Small intestine (tissue), 7 donors: ENCODE data around the gene CARS1. TPM values are rescaled to one million over a fixed set of nuclear protein-coding genes. Genes with fewer than 3 reads are reported as not detected.
A peak's percentile ranks its signal among the peaks of the same experiment; 100 is the strongest.

Source experiments
- DNase-seq, 2 donors: peaks; one replicate each; pipeline versions ENCODE4 v3.0.0 to v3.0.0-alpha.2; 2013
- FAIRE-seq: peaks from 2 replicates; lab custom pipeline; 2012; peaks lifted over from hg19 to GRCh38; lab: Jason Lieb, UNC
- H3K27ac ChIP-seq, 3 donors: one replicate each; pipeline ENCODE4 v1.5.1; 2013; ENCODE audit warnings: low read length in 2 of 3, mild to moderate bottlenecking in 2 of 3, control low read depth in 1 of 3, inconsistent platforms in 1 of 3, low read depth in 1 of 3, moderate library complexity in 1 of 3
- H3K27me3 ChIP-seq, 3 donors: one replicate each; pipeline ENCODE4 v1.6.1; 2013; ENCODE audit warnings: low read length in 3 of 3, inconsistent platforms in 1 of 3; ENCODE audit not compliant: control insufficient read depth in 3 of 3, insufficient read depth in 3 of 3
- H3K36me3 ChIP-seq, 3 donors: one replicate each; pipeline ENCODE4 v1.6.1; 2013; ENCODE audit warnings: low read length in 3 of 3, inconsistent platforms in 1 of 3, low read depth in 1 of 3, mild to moderate bottlenecking in 1 of 3, moderate library complexity in 1 of 3; ENCODE audit not compliant: control insufficient read depth in 3 of 3, insufficient read depth in 2 of 3
- H3K4me1 ChIP-seq, 3 donors: one replicate each; pipeline ENCODE4 v1.6.1; 2013; ENCODE audit warnings: low read length in 2 of 3, inconsistent platforms in 1 of 3, low read depth in 1 of 3, mild to moderate bottlenecking in 1 of 3, moderate library complexity in 1 of 3; ENCODE audit not compliant: control insufficient read depth in 3 of 3, insufficient read depth in 2 of 3
- H3K4me3 ChIP-seq, 3 donors: one replicate each; pipeline ENCODE4 v1.5.1; 2013; ENCODE audit warnings: low read length in 3 of 3, control low read depth in 1 of 3, inconsistent platforms in 1 of 3, low read depth in 1 of 3, mild to moderate bottlenecking in 1 of 3, moderate library complexity in 1 of 3
- H3K9me3 ChIP-seq, 2 donors: one replicate each; pipeline ENCODE4 v1.6.1; 2013; ENCODE audit warnings: low read depth in 1 of 2, low read length in 1 of 2; ENCODE audit not compliant: control insufficient read depth in 2 of 2, insufficient read depth in 1 of 2
- WGBS, 3 donors: extraction: QIAGEN DNeasy Blood & Tissue Kit; methylation state at CpG; one replicate each; pipeline ENCODE4 v1.1.7; 2013; 5-methylcytosine and 5-hydroxymethylcytosine counted together
- polyA plus RNA-seq, 4 donors: library from polyadenylated mRNA; stranded (reverse) in 3 of 4; unstranded in 1 of 4; fragments of 200-250 nt in 3 of 4; fragments of 120-200 nt in 1 of 4; gene quantifications; one replicate each; pipeline versions ENCODE4 v1.2.1 to v1.2.3, GENCODE V29; 2013
- donor health status: healthy with polysubstance abuse.
- donor health status: control.
- donor health status: control.
- donor health status: Bipolar disorder and iron deficiency.
- donor health status: healthy.

Gene CARS1
- polyA plus RNA-seq, 4 donors = 36.0 to 69.8 (median 42.9) TPM

- FAIRE-seq (no peak), DNase-seq (no peak)
- Histone ChIP-seq H3K36me3 (peaks cover 25 to 68% (median 49%) of the 10 kb centered on the region in 3 donors), H3K27me3 (no peaks in the 10 kb centered on the region), H3K9me3 (no peaks in the 10 kb centered on the region), H3K4me3 (no peak overlapping the region), H3K4me1 (no peaks in the 10 kb centered on the region), H3K27ac (no peak overlapping the region)
- 85 to 92% (median 89%) methylated on average over 6 of the region's 6 CpGs for WGBS, 3 donors
These were observed 101.2 kb downstream of the CARS1 start for GRCh38 chr11:2955906-2956476.

- Histone ChIP-seq H3K27me3 (no peaks in the 10 kb centered on the region), H3K9me3 (no peaks in the 10 kb centered on the region), H3K4me1 (no peaks in the 10 kb centered on the region), H3K36me3 (peaks cover 23 to 67% (median 50%) of the 10 kb centered on the region in 3 donors), H3K4me3 (no peak overlapping the region), H3K27ac (no peak overlapping the region)
- WGBS, 3 donors = 90 to 93% (median 92%) methylated on average over 6 of the region's 6 CpGs
- DNase-seq = no peak
- no peak for FAIRE-seq
These were observed 103.0 kb downstream of the CARS1 start for GRCh38 chr11:2954263-2954662.

GRCh38 chr11:2952290-2952689 lies 104.9 kb downstream of the CARS1 start:
- peaks cover 14 to 69% (median 47%) of the 10 kb centered on the region in 3 donors for H3K36me3 ChIP-seq

GRCh38 chr11:2951231-2952110 lies 105.8 kb downstream of the CARS1 start:
- no peak for FAIRE-seq
- Histone ChIP-seq H3K27me3 (no peaks in the 10 kb centered on the region), H3K27ac (peak overlapping the region in 1 of 3 donors; percentile 22), H3K4me1 (no peaks in the 10 kb centered on the region), H3K9me3 (no peaks in the 10 kb centered on the region), H3K36me3 (peaks cover 13 to 73% (median 45%) of the 10 kb centered on the region in 3 donors), H3K4me3 (no peak overlapping the region)
- DNase-seq = no peak
- WGBS, 3 donors = 75 to 85% (median 79%) methylated on average over 9 of the region's 9 CpGs

More at GRCh38 chr11:2952290-2952689, 104.9 kb downstream of the CARS1 start:
- Histone ChIP-seq H3K27me3 (no peaks in the 10 kb centered on the region), H3K4me3 (no peak overlapping the region), H3K9me3 (no peaks in the 10 kb centered on the region), H3K27ac (peak overlapping the region in 1 of 3 donors; percentile 2), H3K4me1 (no peaks in the 10 kb centered on the region)
- no peak for DNase-seq
- 64 to 70% (median 69%) methylated on average over 6 of the region's 6 CpGs for WGBS, 3 donors
- no peak for FAIRE-seq

Other genes with a start within 250 kb of the CARS1 start
- 100 to 1,000 TPM in 1 of 4 donors, 10 to 100 TPM in 1, 1 to 10 TPM in 2; 4.0 to 328 (median 17.7) TPM for gene CDKN1C, start 171.6 kb downstream of the CARS1 start, polyA plus RNA-seq
- gene PHLDA2, start 128.0 kb downstream of the CARS1 start, polyA plus RNA-seq = 10 to 100 TPM in 3 of 4 donors, 1 to 10 TPM in 1; 5.7 to 55.1 (median 25.2) TPM
- gene NAP1L4, start 65.1 kb downstream of the CARS1 start, polyA plus RNA-seq = 100 to 1,000 TPM in 1 of 4 donors, 10 to 100 TPM in 3; 75.1 to 108 (median 84.6) TPM
- gene OSBPL5, start 107.9 kb upstream of the CARS1 start, polyA plus RNA-seq = 10 to 100 TPM in 2 of 4 donors, 1 to 10 TPM in 2; 1.6 to 16.3 (median 7.9) TPM
- not detected for gene MRGPRG, start 161.4 kb upstream of the CARS1 start, polyA plus RNA-seq
- under 1 TPM in 1 of 4 donors, not detected in 3; 0.22 TPM for gene MRGPRE, start 175.0 kb upstream of the CARS1 start, polyA plus RNA-seq